ENCODE data around the gene PRR18. TPM values are rescaled to one million over a fixed set of nuclear protein-coding genes. Genes with fewer than 3 reads are reported as not detected.

PRR18 gene
- total RNA-seq, 1 donor from 2014 or later, result 0.60 TPM

DNA sequence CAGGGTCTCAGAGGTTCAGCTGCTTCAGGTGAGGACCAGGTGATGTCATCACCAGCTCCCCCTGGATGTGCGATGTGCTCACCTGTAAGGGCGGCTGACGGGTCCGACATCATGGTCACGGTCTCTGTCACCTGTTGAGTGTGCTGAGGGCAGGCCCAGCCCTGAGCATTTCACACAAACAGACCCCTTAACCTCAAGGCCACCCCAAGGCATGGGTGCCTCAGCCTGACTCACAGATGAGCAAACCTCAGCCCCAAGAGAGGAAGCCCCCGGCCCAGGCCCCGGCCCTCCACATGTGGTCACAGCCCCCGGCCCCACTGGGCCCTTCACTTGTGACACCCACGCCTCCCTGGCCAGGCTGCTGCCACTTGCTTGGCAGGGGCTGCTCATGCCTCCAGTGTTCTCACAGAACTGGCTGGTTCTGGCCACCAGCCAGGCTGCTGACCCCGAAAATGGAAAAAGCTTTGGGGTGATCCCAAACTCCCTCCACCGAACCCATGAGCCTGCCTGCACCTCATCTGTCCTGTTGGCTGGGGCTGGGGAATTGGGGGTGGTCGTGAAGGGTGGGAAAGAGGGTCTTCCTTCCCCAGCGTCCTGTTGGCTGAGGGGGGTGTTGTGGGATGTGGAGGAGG, 33.3 kb downstream of the PRR18 start:
- no peaks in the 10 kb centered on the region for H3K4me1 Mint-ChIP-seq (ENCODE audit: low read depth)
- TF ChIP-seq, protein P1, sequence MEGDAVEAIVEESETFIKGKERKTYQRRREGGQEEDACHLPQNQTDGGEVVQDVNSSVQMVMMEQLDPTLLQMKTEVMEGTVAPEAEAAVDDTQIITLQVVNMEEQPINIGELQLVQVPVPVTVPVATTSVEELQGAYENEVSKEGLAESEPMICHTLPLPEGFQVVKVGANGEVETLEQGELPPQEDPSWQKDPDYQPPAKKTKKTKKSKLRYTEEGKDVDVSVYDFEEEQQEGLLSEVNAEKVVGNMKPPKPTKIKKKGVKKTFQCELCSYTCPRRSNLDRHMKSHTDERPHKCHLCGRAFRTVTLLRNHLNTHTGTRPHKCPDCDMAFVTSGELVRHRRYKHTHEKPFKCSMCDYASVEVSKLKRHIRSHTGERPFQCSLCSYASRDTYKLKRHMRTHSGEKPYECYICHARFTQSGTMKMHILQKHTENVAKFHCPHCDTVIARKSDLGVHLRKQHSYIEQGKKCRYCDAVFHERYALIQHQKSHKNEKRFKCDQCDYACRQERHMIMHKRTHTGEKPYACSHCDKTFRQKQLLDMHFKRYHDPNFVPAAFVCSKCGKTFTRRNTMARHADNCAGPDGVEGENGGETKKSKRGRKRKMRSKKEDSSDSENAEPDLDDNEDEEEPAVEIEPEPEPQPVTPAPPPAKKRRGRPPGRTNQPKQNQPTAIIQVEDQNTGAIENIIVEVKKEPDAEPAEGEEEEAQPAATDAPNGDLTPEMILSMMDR (IDR thresholded peaks at IDR 0.05; ENCODE audit: unreplicated experiment), result no peak
- no peaks in the 10 kb centered on the region for H3K36me3 Mint-ChIP-seq (ENCODE audit: insufficient read depth)
- no peak for DNase-seq (ENCODE audit: low spot score, unreplicated experiment)
- H3K4me3 Mint-ChIP-seq (ENCODE audit: low read depth), result no peak overlapping the region
- peaks cover 30% of the 10 kb centered on the region for H3K27me3 Mint-ChIP-seq
- H3K27ac Mint-ChIP-seq, result no peak overlapping the region
- no peaks in the 10 kb centered on the region for H3K9me3 Mint-ChIP-seq (ENCODE audit: low read depth)

DNA sequence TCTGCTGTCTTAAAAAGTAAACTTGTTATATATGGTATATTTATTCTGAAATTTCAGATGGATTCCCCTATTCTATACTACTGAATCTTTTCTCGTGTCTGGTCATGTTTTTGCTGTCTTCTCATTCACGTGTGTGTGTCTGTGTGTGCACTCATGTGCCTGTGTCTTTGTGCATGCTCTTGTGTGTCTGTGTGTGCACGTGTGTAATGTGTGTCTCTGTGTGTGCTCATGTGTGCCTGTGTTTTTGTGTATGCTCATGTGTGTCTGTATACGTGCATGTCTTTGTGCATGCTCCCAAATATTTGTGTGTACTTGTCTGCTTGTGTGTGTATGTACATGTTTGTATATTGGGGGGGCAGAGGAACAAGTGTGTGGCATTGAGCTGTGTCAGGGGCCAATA, 34.0 kb downstream of the PRR18 start:
- Mint-ChIP-seq H3K27ac (no peak overlapping the region), H3K9me3 (ENCODE audit: low read depth) (no peaks in the 10 kb centered on the region), H3K4me3 (ENCODE audit: low read depth) (no peak overlapping the region), H3K36me3 (ENCODE audit: insufficient read depth) (no peaks in the 10 kb centered on the region), H3K4me1 (ENCODE audit: low read depth) (no peaks in the 10 kb centered on the region), H3K27me3 (peaks cover 34% of the 10 kb centered on the region)
- no peak for DNase-seq (ENCODE audit: low spot score, unreplicated experiment)
- TF ChIP-seq, protein P1 (IDR thresholded peaks at IDR 0.05; ENCODE audit: unreplicated experiment), result no peak

DNA sequence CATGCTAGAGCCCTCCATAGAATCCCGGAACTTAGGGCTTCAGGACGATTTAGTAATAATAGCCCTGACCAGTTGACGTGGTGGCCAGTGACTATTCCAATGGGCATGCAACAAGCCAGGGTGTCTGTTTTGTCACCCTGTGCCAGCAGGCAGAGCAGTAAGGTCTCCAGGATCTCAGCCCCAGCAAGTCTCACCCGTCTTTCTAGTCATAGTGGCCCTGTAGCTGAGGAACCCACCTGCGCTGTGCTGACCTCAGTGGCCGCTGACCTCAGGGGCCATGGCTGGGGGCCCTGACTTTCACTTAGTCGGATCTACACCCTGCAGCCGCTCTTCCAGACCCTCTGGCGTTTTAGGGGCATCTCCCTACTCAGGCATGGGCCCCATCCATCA, 36.8 kb downstream of the PRR18 start:
- no peak for DNase-seq (ENCODE audit: low spot score, unreplicated experiment)
- TF ChIP-seq, protein P1 (IDR thresholded peaks at IDR 0.05; ENCODE audit: unreplicated experiment), result no peak
- Mint-ChIP-seq H3K36me3 (ENCODE audit: insufficient read depth) (no peaks in the 10 kb centered on the region), H3K9me3 (ENCODE audit: low read depth) (no peaks in the 10 kb centered on the region), H3K4me1 (ENCODE audit: low read depth) (peaks cover 9% of the 10 kb centered on the region), H3K4me3 (ENCODE audit: low read depth) (no peak overlapping the region), H3K27me3 (peaks cover 52% of the 10 kb centered on the region), H3K27ac (no peak overlapping the region)

GRCh38 chr6:166270706-166271375, 37.4 kb downstream of the PRR18 start:
- no peaks in the 10 kb centered on the region for H3K9me3 Mint-ChIP-seq (ENCODE audit: low read depth)
- H3K27ac Mint-ChIP-seq, result no peak overlapping the region
- no peak overlapping the region for H3K4me3 Mint-ChIP-seq (ENCODE audit: low read depth)
- peaks cover 9% of the 10 kb centered on the region for H3K4me1 Mint-ChIP-seq (ENCODE audit: low read depth)
- peaks cover 47% of the 10 kb centered on the region for H3K27me3 Mint-ChIP-seq
- H3K36me3 Mint-ChIP-seq (ENCODE audit: insufficient read depth), result no peaks in the 10 kb centered on the region
- TF ChIP-seq, protein P1 (IDR thresholded peaks at IDR 0.05; ENCODE audit: unreplicated experiment), result no peak
- DNase-seq (ENCODE audit: low spot score, unreplicated experiment), result no peak

GRCh38 chr6:166269301-166270039, 38.7 kb downstream of the PRR18 start:
- H3K9me3 Mint-ChIP-seq (ENCODE audit: low read depth), result no peaks in the 10 kb centered on the region
- TF ChIP-seq, protein P1 (IDR thresholded peaks at IDR 0.05; ENCODE audit: unreplicated experiment), result no peak
- H3K4me1 Mint-ChIP-seq (ENCODE audit: low read depth), result peaks cover 9% of the 10 kb centered on the region
- H3K36me3 Mint-ChIP-seq (ENCODE audit: insufficient read depth), result no peaks in the 10 kb centered on the region
- H3K27ac Mint-ChIP-seq, result no peak overlapping the region
- peaks cover 44% of the 10 kb centered on the region for H3K27me3 Mint-ChIP-seq
- DNase-seq (ENCODE audit: low spot score, unreplicated experiment), result no peak
- H3K4me3 Mint-ChIP-seq (ENCODE audit: low read depth), result no peak overlapping the region
